ENCODE data around the gene SHISA9. TPM values are rescaled to one million over a fixed set of nuclear protein-coding genes. Genes with fewer than 3 reads are reported as not detected.

The SHISA9 gene
- total and polyA plus RNA-seq, 8 donors, result 0.15 to 1.3 (median 0.38) TPM; not detected in 4

GRCh38 chr16:13264749-13265552 lies 363.6 kb downstream of the SHISA9 start:
- Histone ChIP-seq H3K36me3 (no peaks in the 10 kb centered on the region), H3K27ac (no peak overlapping the region), H3K4me3 (no peak overlapping the region), H3K4me1 (no peaks in the 10 kb centered on the region), H3K27me3 (no peaks in the 10 kb centered on the region), H3K9me3 (peaks cover 0 to 5% (median 0%) of the 10 kb centered on the region in 4 donors)
- no peak for DNase-seq
- intact Hi-C loops (cut with DNase I; ENCODE audit: low total_unique reads), result no loop called here
- TF ChIP-seq EP300 (IDR thresholded peaks at IDR 0.05), result no peak
- TF ChIP-seq POLR2A (IDR thresholded peaks at IDR 0.05), result no peak
- TF ChIP-seq, protein P1, sequence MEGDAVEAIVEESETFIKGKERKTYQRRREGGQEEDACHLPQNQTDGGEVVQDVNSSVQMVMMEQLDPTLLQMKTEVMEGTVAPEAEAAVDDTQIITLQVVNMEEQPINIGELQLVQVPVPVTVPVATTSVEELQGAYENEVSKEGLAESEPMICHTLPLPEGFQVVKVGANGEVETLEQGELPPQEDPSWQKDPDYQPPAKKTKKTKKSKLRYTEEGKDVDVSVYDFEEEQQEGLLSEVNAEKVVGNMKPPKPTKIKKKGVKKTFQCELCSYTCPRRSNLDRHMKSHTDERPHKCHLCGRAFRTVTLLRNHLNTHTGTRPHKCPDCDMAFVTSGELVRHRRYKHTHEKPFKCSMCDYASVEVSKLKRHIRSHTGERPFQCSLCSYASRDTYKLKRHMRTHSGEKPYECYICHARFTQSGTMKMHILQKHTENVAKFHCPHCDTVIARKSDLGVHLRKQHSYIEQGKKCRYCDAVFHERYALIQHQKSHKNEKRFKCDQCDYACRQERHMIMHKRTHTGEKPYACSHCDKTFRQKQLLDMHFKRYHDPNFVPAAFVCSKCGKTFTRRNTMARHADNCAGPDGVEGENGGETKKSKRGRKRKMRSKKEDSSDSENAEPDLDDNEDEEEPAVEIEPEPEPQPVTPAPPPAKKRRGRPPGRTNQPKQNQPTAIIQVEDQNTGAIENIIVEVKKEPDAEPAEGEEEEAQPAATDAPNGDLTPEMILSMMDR (IDR thresholded peaks at IDR 0.05), result no peak
- TF ChIP-seq POLR2AphosphoS5 (IDR thresholded peaks at IDR 0.05), result no peak
- WGBS, 5 donors, result 67 to 85% (median 81%) methylated on average over 4 of the region's 4 CpGs

GRCh38 chr16:13269359-13269758 lies 368.0 kb downstream of the SHISA9 start:
- no peak overlapping the region for H3K4me3 ChIP-seq

GRCh38 chr16:13269905-13270528 lies 368.6 kb downstream of the SHISA9 start:
- intact Hi-C loops (cut with DNase I; ENCODE audit: low total_unique reads), result no loop called here
- WGBS, 5 donors, result 22 to 46% (median 41%) methylated on average over 5 of the region's 5 CpGs

More at GRCh38 chr16:13269359-13269758, 368.0 kb downstream of the SHISA9 start:
- no peaks in the 10 kb centered on the region for H3K4me1 ChIP-seq
- no peak for TF ChIP-seq POLR2AphosphoS5 (IDR thresholded peaks at IDR 0.05)
- TF ChIP-seq EP300 (IDR thresholded peaks at IDR 0.05), result no peak
- no peak for TF ChIP-seq POLR2A (IDR thresholded peaks at IDR 0.05)
- TF ChIP-seq, protein P1 (IDR thresholded peaks at IDR 0.05), result no peak
- no peaks in the 10 kb centered on the region for H3K36me3 ChIP-seq
- intact Hi-C loops (cut with DNase I; ENCODE audit: low total_unique reads), result no loop called here
- H3K27ac ChIP-seq, result no peak overlapping the region
- DNase-seq, result no peak
- no peaks in the 10 kb centered on the region for H3K9me3 ChIP-seq
- WGBS, 5 donors, result 55 to 89% (median 80%) methylated on average over 1 of the region's 1 CpG
- H3K27me3 ChIP-seq, result no peaks in the 10 kb centered on the region

GRCh38 chr16:13270602-13271001 lies 369.2 kb downstream of the SHISA9 start:
- WGBS, 5 donors, result 57 to 85% (median 63%) methylated on average over 1 of the region's 1 CpG
- H3K9me3 ChIP-seq, result no peaks in the 10 kb centered on the region
- TF ChIP-seq, protein P1 (IDR thresholded peaks at IDR 0.05), result no peak
- TF ChIP-seq POLR2AphosphoS5 (IDR thresholded peaks at IDR 0.05) (no peak), EP300 (IDR thresholded peaks at IDR 0.05) (no peak), POLR2A (IDR thresholded peaks at IDR 0.05) (no peak)
- no peak overlapping the region for H3K4me3 ChIP-seq
- H3K27ac ChIP-seq, result no peak overlapping the region
- no peaks in the 10 kb centered on the region for H3K36me3 ChIP-seq
- no peaks in the 10 kb centered on the region for H3K27me3 ChIP-seq
- no peak for DNase-seq
- no peaks in the 10 kb centered on the region for H3K4me1 ChIP-seq
- intact Hi-C loops (cut with DNase I; ENCODE audit: low total_unique reads), result no loop called here

More at GRCh38 chr16:13269905-13270528, 368.6 kb downstream of the SHISA9 start:
- TF ChIP-seq POLR2A (IDR thresholded peaks at IDR 0.05), result no peak
- TF ChIP-seq, protein P1 (IDR thresholded peaks at IDR 0.05), result no peak
- no peak for TF ChIP-seq POLR2AphosphoS5 (IDR thresholded peaks at IDR 0.05)
- no peak for TF ChIP-seq EP300 (IDR thresholded peaks at IDR 0.05)
- H3K27ac ChIP-seq, result no peak overlapping the region
- no peaks in the 10 kb centered on the region for H3K9me3 ChIP-seq
- no peaks in the 10 kb centered on the region for H3K4me1 ChIP-seq
- H3K27me3 ChIP-seq, result no peaks in the 10 kb centered on the region
- H3K4me3 ChIP-seq, result no peak overlapping the region
- H3K36me3 ChIP-seq, result no peaks in the 10 kb centered on the region
- DNase-seq, result peak; percentile 1 to 28

Measured in stomach (tissue), 9 donors.